CD4-positive, CD25-positive, alpha-beta regulatory T cell (primary cell): ENCODE measurements around the gene PRMT7. TPM values are rescaled to one million over a fixed set of nuclear protein-coding genes. Genes with fewer than 3 reads are reported as not detected.

Experiments used
- ATAC-seq, 2 donors: fragments of 150-1000 bp; cut with Tn5 transposase; one replicate each; pipeline ENCODE4 v1.10.0; 2021; ENCODE audit warnings: low read depth in 2 of 2, moderate number of reproducible peaks in 2 of 2, moderate library complexity in 1 of 2
- DNase-seq, 3 donors: peaks; one replicate each; pipeline versions ENCODE4 v3.0.0 to v3.0.0-alpha.2; 2012 to 2022; ENCODE audit warnings: mixed read lengths in 1 of 3
- H3K27ac ChIP-seq: one replicate; pipeline ENCODE4 v1.7.0; 2013; ENCODE audit warnings: mild to moderate bottlenecking, low read length; ENCODE audit not compliant: insufficient read depth, poor library complexity, severe bottlenecking
- H3K27me3 ChIP-seq: one replicate; pipeline ENCODE4 v1.7.0; 2013; ENCODE audit warnings: low read length; ENCODE audit not compliant: control insufficient read depth, insufficient read depth
- H3K36me3 ChIP-seq: one replicate; pipeline ENCODE4 v1.7.0; 2013; ENCODE audit warnings: mild to moderate bottlenecking, low read length, moderate library complexity; ENCODE audit not compliant: control insufficient read depth, insufficient read depth
- H3K4me1 ChIP-seq: 2 replicates; pipeline ENCODE4 v1.7.0; 2013; ENCODE audit warnings: mild to moderate bottlenecking, low read length; ENCODE audit not compliant: insufficient read depth, control insufficient read depth, poor library complexity, severe bottlenecking
- H3K4me3 ChIP-seq: one replicate; pipeline ENCODE4 v1.7.0; 2013; ENCODE audit warnings: low read depth, mild to moderate bottlenecking, low read length, moderate library complexity
- H3K9me3 ChIP-seq, 2 experiments: 1 replicate in 1 of 2; 2 replicates in 1 of 2; pipeline ENCODE4 v1.7.0; 2013; ENCODE audit warnings: low read length in 2 of 2, mild to moderate bottlenecking in 1 of 2, moderate library complexity in 1 of 2; ENCODE audit not compliant: control insufficient read depth in 2 of 2
- H3K27ac Mint-ChIP-seq, 3 donors: one replicate each; pipeline ENCODE4 v1.8.0; 2020 to 2022; ENCODE audit warnings: mild to moderate bottlenecking in 3 of 3, mixed read lengths in 3 of 3, moderate library complexity in 2 of 3
- H3K27me3 Mint-ChIP-seq: one replicate; pipeline ENCODE4 v1.8.0; 2022; ENCODE audit warnings: mild to moderate bottlenecking, mixed read lengths
- H3K36me3 Mint-ChIP-seq: one replicate; pipeline ENCODE4 v1.8.0; 2020; ENCODE audit warnings: mixed read lengths
- H3K4me1 Mint-ChIP-seq, 4 donors: one replicate each; pipeline ENCODE4 v1.8.0; 2020 to 2022; ENCODE audit warnings: mixed read lengths in 4 of 4, mild to moderate bottlenecking in 1 of 4
- H3K4me3 Mint-ChIP-seq, 4 donors: one replicate each; pipeline ENCODE4 v1.8.0; 2020 to 2022; ENCODE audit warnings: mild to moderate bottlenecking in 4 of 4, mixed read lengths in 4 of 4, moderate library complexity in 3 of 4
- H3K9me3 Mint-ChIP-seq, 7 donors: one replicate each; pipeline ENCODE4 v1.8.0; 2020 to 2022; ENCODE audit warnings: mixed read lengths in 7 of 7, mild to moderate bottlenecking in 3 of 7, moderate library complexity in 2 of 7
- polyA plus RNA-seq, 4 donors: library from polyadenylated mRNA; unstranded; fragments of 300-500 nt; fragmentation: Illumina TruSeq; gene quantifications; one replicate each; pipeline ENCODE4 v1.2.3, GENCODE V29; 2021
- total RNA-seq: library from RNA; stranded (reverse); gene quantifications from one replicate; pipeline ENCODE4 v1.2.3, GENCODE V29; 2022

Gene PRMT7
- total and polyA plus RNA-seq, 5 donors from 2014 or later = 32.4 to 53.8 (median 34.7) TPM

DNA sequence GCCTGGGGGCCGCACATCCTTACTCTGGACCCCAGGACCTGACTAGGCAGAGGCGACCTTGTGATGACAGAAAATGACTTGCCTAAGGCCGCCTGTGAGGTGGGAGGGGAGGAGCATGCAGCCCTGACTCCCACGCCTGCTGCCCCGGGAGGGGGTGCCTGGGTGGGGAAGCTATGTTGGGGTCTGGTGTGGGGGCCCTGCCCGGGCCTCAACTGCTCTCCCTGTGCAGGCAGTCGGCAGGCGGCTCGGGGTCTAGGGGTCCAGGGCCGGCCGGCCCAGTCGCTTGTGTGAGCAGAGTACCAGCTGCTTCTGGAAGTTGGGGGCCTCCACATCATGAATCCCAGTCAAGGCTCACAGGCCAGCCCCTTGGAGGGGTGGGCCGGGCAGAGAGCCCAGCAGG lies 48.1 kb downstream of the PRMT7 start:
- H3K4me1 ChIP-seq = peaks cover 38% of the 10 kb centered on the region

GRCh38 chr16:68359398-68360191 lies 48.8 kb downstream of the PRMT7 start:
- Histone ChIP-seq H3K9me3 (no peaks in the 10 kb centered on the region), H3K4me3 (no peak overlapping the region), H3K27me3 (no peaks in the 10 kb centered on the region), H3K4me1 (peaks cover 38% of the 10 kb centered on the region), H3K27ac (no peak overlapping the region), H3K36me3 (peaks cover 5% of the 10 kb centered on the region)
- ATAC-seq (no peak), DNase-seq (no peak)
- H3K4me3 Mint-ChIP-seq = no peak overlapping the region
- no peaks in the 10 kb centered on the region for H3K9me3 Mint-ChIP-seq
- peaks cover 5 to 47% (median 21%) of the 10 kb centered on the region in 4 donors for H3K4me1 Mint-ChIP-seq
- no peaks in the 10 kb centered on the region for H3K27me3 Mint-ChIP-seq
- H3K36me3 Mint-ChIP-seq = peaks cover 13% of the 10 kb centered on the region
- H3K27ac Mint-ChIP-seq = no peak overlapping the region

More for the DNA sequence above, 48.1 kb downstream of the PRMT7 start:
- Histone ChIP-seq H3K9me3 (no peaks in the 10 kb centered on the region), H3K27me3 (no peaks in the 10 kb centered on the region), H3K4me3 (no peak overlapping the region), H3K27ac (no peak overlapping the region), H3K36me3 (peaks cover 8% of the 10 kb centered on the region)
- H3K36me3 Mint-ChIP-seq = peaks cover 15% of the 10 kb centered on the region
- no peak overlapping the region for H3K4me3 Mint-ChIP-seq
- no peak overlapping the region for H3K27ac Mint-ChIP-seq
- peaks cover 5 to 50% (median 20%) of the 10 kb centered on the region in 4 donors for H3K4me1 Mint-ChIP-seq
- no peaks in the 10 kb centered on the region for H3K9me3 Mint-ChIP-seq
- no peaks in the 10 kb centered on the region for H3K27me3 Mint-ChIP-seq
- no peak for ATAC-seq
- DNase-seq = no peak

- Histone ChIP-seq H3K4me3 (no peak overlapping the region), H3K27me3 (no peaks in the 10 kb centered on the region), H3K4me1 (peaks cover 31% of the 10 kb centered on the region), H3K36me3 (peaks cover 3% of the 10 kb centered on the region), H3K27ac (no peak overlapping the region), H3K9me3 (no peaks in the 10 kb centered on the region)
- ATAC-seq (no peak), DNase-seq (no peak)
- no peaks in the 10 kb centered on the region for H3K27me3 Mint-ChIP-seq
- peaks cover 5 to 42% (median 18%) of the 10 kb centered on the region in 4 donors for H3K4me1 Mint-ChIP-seq
- peaks cover 9% of the 10 kb centered on the region for H3K36me3 Mint-ChIP-seq
- no peak overlapping the region for H3K27ac Mint-ChIP-seq
- no peaks in the 10 kb centered on the region for H3K9me3 Mint-ChIP-seq
- peak overlapping the region in 1 of 4 donors; percentile 53 for H3K4me3 Mint-ChIP-seq
These were observed 49.7 kb downstream of the PRMT7 start for GRCh38 chr16:68360547-68360946.

DNA sequence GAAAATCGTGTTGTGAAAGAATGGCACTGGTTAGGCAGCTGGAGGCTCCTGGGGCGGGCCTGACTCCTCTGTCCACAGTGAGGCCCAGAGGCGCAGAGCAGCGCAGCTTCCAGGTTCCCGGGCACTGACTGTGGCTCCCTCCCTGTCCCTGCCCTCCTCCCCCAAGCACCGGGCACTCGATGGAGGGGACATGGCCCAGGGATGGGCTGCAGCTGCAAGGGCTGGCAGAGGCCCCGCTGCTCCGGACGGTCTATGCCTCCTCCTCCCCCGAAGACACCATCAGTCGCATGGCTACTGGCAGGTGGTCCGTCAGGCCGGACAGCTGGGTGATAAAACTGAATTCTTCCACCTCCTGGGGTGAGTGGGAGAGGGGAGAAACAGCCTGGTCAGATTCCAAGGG lies 50.1 kb downstream of the PRMT7 start:
- H3K27ac ChIP-seq = no peak overlapping the region
- H3K4me3 ChIP-seq = no peak overlapping the region
- no peak overlapping the region for H3K27ac Mint-ChIP-seq
- H3K36me3 ChIP-seq = peaks cover 3% of the 10 kb centered on the region
- H3K4me1 ChIP-seq = peaks cover 27% of the 10 kb centered on the region
- H3K4me1 Mint-ChIP-seq = peaks cover 5 to 42% (median 18%) of the 10 kb centered on the region in 4 donors
- H3K9me3 ChIP-seq = no peaks in the 10 kb centered on the region
- H3K27me3 Mint-ChIP-seq = no peaks in the 10 kb centered on the region
- H3K36me3 Mint-ChIP-seq = peaks cover 9% of the 10 kb centered on the region
- H3K9me3 Mint-ChIP-seq = no peaks in the 10 kb centered on the region
- H3K4me3 Mint-ChIP-seq = peak overlapping the region in 1 of 4 donors; percentile 53
- no peaks in the 10 kb centered on the region for H3K27me3 ChIP-seq
- DNase-seq = no peak
- ATAC-seq = no peak

DNA sequence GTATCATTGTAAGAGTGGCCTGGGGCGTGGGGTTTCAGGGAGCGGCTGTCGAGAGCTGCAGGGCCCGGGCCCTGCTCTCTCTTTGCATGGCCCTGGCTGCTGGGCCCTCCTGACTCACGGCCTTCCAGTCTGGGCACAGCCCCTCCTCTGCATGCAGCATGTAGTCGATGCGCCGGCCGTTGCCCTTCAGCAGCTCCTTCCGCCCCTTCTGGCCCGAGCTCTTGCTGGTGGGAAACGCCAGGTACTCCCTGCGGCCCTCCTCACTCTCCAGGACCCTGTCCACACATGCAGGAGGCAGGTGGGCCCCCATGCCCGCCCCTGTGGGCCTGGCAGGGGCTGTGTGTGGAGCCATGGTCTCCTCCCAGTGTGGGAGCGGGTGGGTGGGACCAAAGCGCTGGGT lies 50.7 kb downstream of the PRMT7 start:
- H3K36me3 ChIP-seq = peaks cover 3% of the 10 kb centered on the region
- H3K27ac ChIP-seq = no peak overlapping the region
- H3K27me3 Mint-ChIP-seq = no peaks in the 10 kb centered on the region
- H3K27ac Mint-ChIP-seq = no peak overlapping the region
- H3K4me1 ChIP-seq = peaks cover 22% of the 10 kb centered on the region
- DNase-seq (no peak), ATAC-seq (no peak)
- peaks cover 5 to 40% (median 15%) of the 10 kb centered on the region in 4 donors for H3K4me1 Mint-ChIP-seq
- H3K36me3 Mint-ChIP-seq = peaks cover 9% of the 10 kb centered on the region
- H3K9me3 Mint-ChIP-seq = no peaks in the 10 kb centered on the region
- H3K4me3 Mint-ChIP-seq = no peak overlapping the region
- H3K9me3 ChIP-seq = no peaks in the 10 kb centered on the region
- no peak overlapping the region for H3K4me3 ChIP-seq
- no peaks in the 10 kb centered on the region for H3K27me3 ChIP-seq

DNA sequence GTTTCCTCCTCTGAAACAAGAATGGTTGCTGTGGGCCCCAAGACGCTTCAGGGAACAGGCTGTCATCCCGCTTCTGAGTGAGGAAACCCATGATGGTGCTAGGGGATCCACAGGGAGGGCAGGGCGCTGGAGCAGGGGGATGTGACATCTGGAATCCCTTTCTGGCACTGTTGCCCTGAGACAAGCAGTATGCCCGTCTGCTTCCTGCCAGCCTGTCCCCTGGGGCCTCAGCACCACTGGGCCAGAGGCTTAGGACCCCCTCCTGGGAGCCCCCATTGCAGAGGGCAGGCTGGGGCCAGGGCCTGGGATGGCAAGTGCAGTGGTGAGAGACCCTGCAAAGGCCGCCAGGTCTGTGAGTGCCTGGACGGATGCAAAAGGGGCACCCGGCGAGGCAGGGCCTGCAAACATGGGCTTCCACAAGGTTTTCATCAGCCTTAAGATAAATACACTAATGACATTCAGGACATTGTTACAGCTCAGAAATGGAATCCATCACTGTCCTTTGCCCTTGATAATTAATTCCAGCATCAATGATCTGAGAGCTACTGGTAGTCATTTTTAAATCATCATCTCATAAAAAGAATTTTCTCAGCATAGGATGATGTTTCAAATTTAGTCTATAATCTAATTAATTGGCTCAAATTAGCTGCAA lies 51.6 kb downstream of the PRMT7 start:
- Histone ChIP-seq H3K4me1 (peaks cover 13% of the 10 kb centered on the region), H3K9me3 (no peaks in the 10 kb centered on the region), H3K36me3 (peaks cover 3% of the 10 kb centered on the region), H3K27me3 (no peaks in the 10 kb centered on the region), H3K4me3 (no peak overlapping the region), H3K27ac (no peak overlapping the region)
- Mint-ChIP-seq H3K4me3 (no peak overlapping the region), H3K36me3 (peaks cover 9% of the 10 kb centered on the region), H3K27ac (peak overlapping the region in 1 of 3 donors; percentile 46), H3K27me3 (no peaks in the 10 kb centered on the region), H3K4me1 (peaks cover 5 to 38% (median 11%) of the 10 kb centered on the region in 4 donors), H3K9me3 (no peaks in the 10 kb centered on the region)
- DNase-seq (no peak), ATAC-seq (no peak)

GRCh38 chr16:68362947-68363657 lies 52.3 kb downstream of the PRMT7 start:
- DNase-seq = no peak
- peaks cover 3% of the 10 kb centered on the region for H3K36me3 ChIP-seq
- no peak overlapping the region for H3K4me3 ChIP-seq
- no peak overlapping the region for H3K4me3 Mint-ChIP-seq
- no peaks in the 10 kb centered on the region for H3K9me3 ChIP-seq
- no peaks in the 10 kb centered on the region for H3K9me3 Mint-ChIP-seq
- no peaks in the 10 kb centered on the region for H3K27me3 ChIP-seq
- H3K27ac ChIP-seq = no peak overlapping the region
- peaks cover 9% of the 10 kb centered on the region for H3K4me1 ChIP-seq
- H3K36me3 Mint-ChIP-seq = peaks cover 9% of the 10 kb centered on the region
- H3K27me3 Mint-ChIP-seq = no peaks in the 10 kb centered on the region
- H3K4me1 Mint-ChIP-seq = peaks cover 4 to 38% (median 9%) of the 10 kb centered on the region in 4 donors
- ATAC-seq = no peak
- peak overlapping the region in 2 of 3 donors; percentile 14 to 46 for H3K27ac Mint-ChIP-seq
